GM23248 (cell line): ENCODE data around the gene KCNC2. TPM values are rescaled to one million over a fixed set of nuclear protein-coding genes. Genes with fewer than 3 reads are reported as not detected.

ENCODE experiments used
- DNase-seq: peaks from one replicate; pipeline ENCODE4 v3.0.0-alpha.2; 2015
- H2AFZ ChIP-seq: fragments of 200-600 bp; sonication (generic); 2 replicates; pipeline ENCODE4 v1.6.1; 2016; ENCODE audit warnings: antibody characterized with exemption
- H3F3A ChIP-seq: fragments of 200-600 bp; sonication (generic); 2 replicates; pipeline ENCODE4 v1.6.1; 2016; ENCODE audit warnings: mild to moderate bottlenecking, antibody characterized with exemption, mixed run types; ENCODE audit not compliant: insufficient read depth
- H3K27ac ChIP-seq: fragments of 200-600 bp; sonication (generic); 2 replicates; pipeline ENCODE4 v1.5.1; 2016; ENCODE audit warnings: mild to moderate bottlenecking
- H3K27me3 ChIP-seq: fragments of 200-600 bp; sonication (generic); replicated peaks from 2 replicates; pipeline ENCODE4 v1.6.1; 2016; ENCODE audit warnings: mild to moderate bottlenecking; ENCODE audit not compliant: insufficient read depth
- H3K36me3 ChIP-seq: fragments of 200-600 bp; sonication (generic); 2 replicates; pipeline ENCODE4 v1.6.1; 2016; ENCODE audit warnings: low read depth, mild to moderate bottlenecking
- H3K4me1 ChIP-seq: fragments of 200-600 bp; sonication (generic); 2 replicates; pipeline ENCODE4 v1.6.1; 2016; ENCODE audit warnings: mild to moderate bottlenecking; ENCODE audit not compliant: insufficient read depth
- H3K4me2 ChIP-seq: fragments of 200-600 bp; sonication (generic); one replicate; pipeline ENCODE4 v1.6.1; 2016; ENCODE audit warnings: mild to moderate bottlenecking; ENCODE audit not compliant: unreplicated experiment
- H3K4me3 ChIP-seq: fragments of 200-600 bp; sonication (generic); 2 replicates; pipeline ENCODE4 v1.5.1; 2016; ENCODE audit warnings: mild to moderate bottlenecking
- H3K79me2 ChIP-seq: fragments of 200-600 bp; sonication (generic); 2 replicates; pipeline ENCODE4 v1.6.1; 2016; ENCODE audit warnings: mild to moderate bottlenecking; ENCODE audit not compliant: insufficient read depth
- H3K9ac ChIP-seq: fragments of 200-600 bp; sonication (generic); 2 replicates; pipeline ENCODE4 v1.6.1; 2016; ENCODE audit warnings: mild to moderate bottlenecking
- H3K9me2 ChIP-seq: fragments of 200-600 bp; sonication (generic); 2 replicates; pipeline ENCODE4 v1.6.1; 2016; ENCODE audit warnings: mixed run types, mild to moderate bottlenecking, moderate library complexity; ENCODE audit not compliant: insufficient read depth
- H3K9me3 ChIP-seq: fragments of 200-600 bp; sonication (generic); one replicate; pipeline ENCODE4 v1.6.1; 2017; ENCODE audit warnings: low read depth
- H4K20me1 ChIP-seq: fragments of 200-600 bp; sonication (generic); 2 replicates; pipeline ENCODE4 v1.6.0; 2016; ENCODE audit not compliant: insufficient read depth
- EZH2 ChIP-seq: fragments of 200-600 bp; sonication (generic); IDR thresholded peaks from 2 replicates; pipeline ENCODE4 v1.6.1; 2018; ENCODE audit warnings: antibody characterized with exemption, mild to moderate bottlenecking; ENCODE audit not compliant: insufficient read depth, poor library complexity, severe bottlenecking
- EZH2phosphoT487 ChIP-seq: fragments of 200-600 bp; sonication (generic); IDR thresholded peaks from 2 replicates; pipeline ENCODE4 v1.6.1; 2018; ENCODE audit warnings: antibody characterized with exemption, moderate library complexity, mild to moderate bottlenecking, low read depth; ENCODE audit not compliant: insufficient read depth
- WGBS, 2 experiments: methylation state at CpG; one replicate each; pipeline ENCODE4 v1.1.6; 2015 to 2017; ENCODE audit warnings: low lambda C conversion rate in 2 of 2, low coverage in 1 of 2; ENCODE audit errors: missing lambda C conversion rate in 2 of 2; 5-methylcytosine and 5-hydroxymethylcytosine counted together
- in situ Hi-C: fragments of 300-500 bp; cut with MboI; formaldehyde crosslinking; loops from 2 replicates; pipeline ENCODE4 v1.15.0; 2020
- polyA plus RNA-seq: library from polyadenylated mRNA; unstranded; fragments of >200 nt; fragmentation: Nextera tagmentation; extraction: Ambion mirVana; gene quantifications from 2 replicates; pipeline ENCODE4 v1.2.1, GENCODE V29; 2016
- total RNA-seq: library from RNA; depleted of rRNA; stranded (reverse); fragments of >200 nt; shearing (Covaris generic); gene quantifications from 2 replicates; pipeline ENCODE4 v1.2.3, GENCODE V29; 2014

KCNC2 gene
- total and polyA plus RNA-seq, 2 experiments from 2014 or later, result not detected

DNA sequence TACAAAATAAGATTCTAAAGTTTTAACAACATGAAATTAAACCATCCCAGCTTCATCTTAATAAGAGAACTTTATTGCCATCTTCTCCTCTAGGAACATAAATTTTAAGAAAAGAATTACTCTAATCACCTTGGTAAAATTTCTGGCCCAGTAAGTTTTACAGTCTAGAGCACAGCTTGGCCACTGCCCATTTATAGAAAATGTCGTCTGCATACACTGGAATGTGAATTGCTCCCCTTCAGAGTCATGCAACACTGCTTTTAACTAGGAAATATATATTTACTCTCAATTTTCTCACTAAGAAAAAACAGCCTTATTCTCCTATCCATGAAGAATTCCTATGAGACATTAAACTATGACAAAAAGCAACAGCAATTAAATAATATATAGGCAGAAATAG lies 48.2 kb downstream of the KCNC2 start:
- no peak for DNase-seq
- no peaks in the 10 kb centered on the region for H3F3A ChIP-seq
- 38 to 40% methylated on average over 1 of the region's 1 CpG for WGBS, 2 experiments
- H3K9me3 ChIP-seq, result no peaks in the 10 kb centered on the region
- H3K9me2 ChIP-seq, result no peaks in the 10 kb centered on the region
- no peaks in the 10 kb centered on the region for H3K36me3 ChIP-seq
- H3K4me3 ChIP-seq, result no peak overlapping the region
- H3K27me3 ChIP-seq, result 0 out of 2 replicates have a peak, but pooled peaks cover 14% of the 10 kb centered on the region
- H2AFZ ChIP-seq, result no peak overlapping the region
- in situ Hi-C loops, result no loop called here
- H3K9ac ChIP-seq, result no peak overlapping the region
- H4K20me1 ChIP-seq, result no peaks in the 10 kb centered on the region
- H3K79me2 ChIP-seq, result no peaks in the 10 kb centered on the region
- no peaks in the 10 kb centered on the region for H3K4me1 ChIP-seq
- TF ChIP-seq EZH2phosphoT487, result no peak
- no peak for TF ChIP-seq EZH2
- H3K27ac ChIP-seq, result no peak overlapping the region
- no peak overlapping the region for H3K4me2 ChIP-seq

DNA sequence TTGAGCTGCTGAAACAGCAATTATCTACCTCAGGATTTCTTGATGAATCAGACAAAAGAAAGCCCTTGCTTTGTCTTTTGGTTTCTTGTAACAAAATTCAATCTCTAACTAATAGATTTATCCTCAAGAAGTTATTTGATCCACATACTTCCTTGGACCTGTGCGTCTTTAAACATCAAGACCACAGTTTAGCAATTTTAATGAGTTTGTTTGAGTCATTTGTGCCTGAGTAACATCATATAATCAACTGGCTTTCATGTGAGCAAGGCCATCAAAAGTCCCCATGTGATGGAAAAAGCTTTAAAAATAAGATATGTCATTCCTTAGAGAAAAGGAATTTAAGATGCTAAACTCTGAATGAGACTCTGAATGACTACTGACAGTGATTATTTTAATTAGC lies 52.3 kb downstream of the KCNC2 start:
- peaks cover 8% of the 10 kb centered on the region; the same call in 1 of the 2 replicates for H3K27me3 ChIP-seq
- in situ Hi-C loops, result no loop called here
- H3F3A ChIP-seq, result no peaks in the 10 kb centered on the region
- H4K20me1 ChIP-seq, result no peaks in the 10 kb centered on the region
- TF ChIP-seq EZH2phosphoT487, result no peak
- no peak for TF ChIP-seq EZH2
- no peak overlapping the region for H3K27ac ChIP-seq
- no peak overlapping the region for H3K9ac ChIP-seq
- H3K4me3 ChIP-seq, result no peak overlapping the region
- no peak overlapping the region for H2AFZ ChIP-seq
- no peaks in the 10 kb centered on the region for H3K79me2 ChIP-seq
- no peaks in the 10 kb centered on the region for H3K4me1 ChIP-seq
- WGBS, 2 experiments, result 17 to 43% methylated on average over 1 of the region's 1 CpG
- H3K9me3 ChIP-seq, result no peaks in the 10 kb centered on the region
- no peaks in the 10 kb centered on the region for H3K36me3 ChIP-seq
- DNase-seq, result no peak
- H3K9me2 ChIP-seq, result no peaks in the 10 kb centered on the region
- no peak overlapping the region for H3K4me2 ChIP-seq

DNA sequence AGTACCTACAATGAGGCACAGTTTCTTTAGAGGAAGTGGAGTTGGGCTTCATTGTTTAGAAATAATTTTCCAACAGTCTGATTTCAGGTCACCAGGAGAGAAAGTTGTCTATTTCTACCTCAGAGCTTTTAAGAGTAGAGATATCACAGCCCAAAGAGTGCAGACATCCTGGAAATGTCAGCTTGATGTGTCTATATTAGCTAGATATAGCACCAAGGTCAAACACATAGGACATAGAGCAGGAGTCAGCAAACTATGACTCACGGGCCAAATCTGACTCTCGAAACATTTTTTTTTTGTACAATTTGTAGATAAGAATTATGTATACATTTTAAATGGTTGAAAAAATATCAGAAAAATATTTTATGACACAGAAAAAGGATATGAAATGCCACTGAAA lies 53.7 kb downstream of the KCNC2 start:
- Histone ChIP-seq H3K79me2 (no peaks in the 10 kb centered on the region), H3K4me2 (no peak overlapping the region), H4K20me1 (no peaks in the 10 kb centered on the region), H2AFZ (no peak overlapping the region), H3K9me3 (no peaks in the 10 kb centered on the region), H3K9ac (no peak overlapping the region), H3K36me3 (no peaks in the 10 kb centered on the region), H3K4me3 (no peak overlapping the region), H3K27ac (no peak overlapping the region), H3K27me3 (peaks cover 8% of the 10 kb centered on the region; the same call in 1 of the 2 replicates), H3F3A (no peaks in the 10 kb centered on the region), H3K9me2 (no peaks in the 10 kb centered on the region), H3K4me1 (no peaks in the 10 kb centered on the region)
- WGBS, 2 experiments, result 67 to 70% methylated on average over 2 of the region's 2 CpGs
- no peak for DNase-seq
- TF ChIP-seq EZH2 (no peak), EZH2phosphoT487 (no peak)
- in situ Hi-C loops, result no loop called here

DNA sequence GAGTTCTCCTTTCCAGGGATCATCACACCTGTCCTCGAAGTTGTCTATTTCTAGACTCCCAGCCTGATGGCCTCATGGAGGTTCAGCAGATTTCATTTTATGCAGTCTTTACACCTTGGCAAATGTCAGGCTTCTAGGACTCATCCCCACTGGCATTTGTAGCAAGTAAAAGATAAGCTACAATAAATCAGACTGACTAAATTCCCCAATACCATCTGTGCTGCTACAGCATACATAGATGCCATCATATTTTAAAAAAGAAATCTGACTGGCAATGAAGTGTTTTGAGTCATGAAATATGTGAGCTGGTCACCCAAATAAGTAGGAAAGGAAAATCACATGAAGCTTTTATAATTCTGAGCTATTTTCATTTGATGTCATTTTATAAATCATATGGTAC lies 55.3 kb downstream of the KCNC2 start:
- H3K9me2 ChIP-seq, result no peaks in the 10 kb centered on the region
- no peak overlapping the region for H3K4me3 ChIP-seq
- no peaks in the 10 kb centered on the region for H4K20me1 ChIP-seq
- H3K9me3 ChIP-seq, result no peaks in the 10 kb centered on the region
- in situ Hi-C loops, result no loop called here
- H2AFZ ChIP-seq, result no peak overlapping the region
- DNase-seq, result no peak
- H3K36me3 ChIP-seq, result no peaks in the 10 kb centered on the region
- H3K79me2 ChIP-seq, result no peaks in the 10 kb centered on the region
- no peak overlapping the region for H3K27ac ChIP-seq
- no peak overlapping the region for H3K4me2 ChIP-seq
- WGBS, 2 experiments, result 6 to 17% methylated on average over 1 of the region's 1 CpG
- H3F3A ChIP-seq, result no peaks in the 10 kb centered on the region
- H3K4me1 ChIP-seq, result no peaks in the 10 kb centered on the region
- no peak overlapping the region for H3K9ac ChIP-seq
- TF ChIP-seq EZH2, result no peak
- no peak for TF ChIP-seq EZH2phosphoT487
- peaks cover 8% of the 10 kb centered on the region; the same call in 1 of the 2 replicates for H3K27me3 ChIP-seq

DNA sequence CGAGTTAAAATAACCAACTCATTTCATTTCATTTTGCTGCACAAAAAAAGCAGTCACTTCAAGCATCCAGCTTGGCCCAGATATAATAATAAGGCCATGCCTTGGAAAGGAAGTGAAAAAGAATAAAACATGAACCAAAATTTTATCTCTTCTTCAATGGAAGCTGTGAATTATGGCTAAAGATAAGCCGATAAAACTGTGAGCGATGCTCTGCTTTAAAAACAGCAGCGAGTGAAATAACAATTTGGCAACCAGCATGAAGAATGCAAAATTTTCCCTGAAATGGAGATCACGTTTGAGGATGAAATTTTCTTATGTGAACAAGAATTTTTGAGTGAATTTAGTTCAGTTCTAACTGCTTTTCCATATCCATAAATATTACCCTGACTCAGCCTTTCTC lies 70.4 kb downstream of the KCNC2 start:
- Histone ChIP-seq H3K36me3 (no peaks in the 10 kb centered on the region), H4K20me1 (no peaks in the 10 kb centered on the region), H3K9ac (no peak overlapping the region), H3K4me1 (no peaks in the 10 kb centered on the region), H3K4me3 (no peak overlapping the region), H3K9me3 (no peaks in the 10 kb centered on the region), H3K27ac (no peak overlapping the region), H3K79me2 (no peaks in the 10 kb centered on the region), H3K9me2 (no peaks in the 10 kb centered on the region), H3K27me3 (0 out of 2 replicates have a peak, but pooled peaks cover 3% of the 10 kb centered on the region), H2AFZ (no peak overlapping the region), H3F3A (no peaks in the 10 kb centered on the region), H3K4me2 (no peak overlapping the region)
- WGBS, 2 experiments, result 65% methylated on average over 5 of the region's 5 CpGs
- in situ Hi-C loops, result no loop called here
- no peak for DNase-seq
- TF ChIP-seq EZH2 (no peak), EZH2phosphoT487 (no peak)
